Activated T-helper 1 cell treated with anti-CD3 and anti-CD28 coated beads, Interleukin-12 subunit alpha, Interleukin-12 subunit beta, Interleukin-2, Interleukin-4 antibody, amounts not matched to agents 30 ng/mL and 10 ng/mL and 1 ng/mL, durations not matched to agents 14 hours and 24 hours and 36 hours (primary cell): ENCODE data around the gene RGS17. TPM values are rescaled to one million over a fixed set of nuclear protein-coding genes. Genes with fewer than 3 reads are reported as not detected.

Experiments used
- DNase-seq: peaks from one replicate; pipeline ENCODE4 v3.0.0; 2021; ENCODE audit warnings: low spot score
- H3K27ac Mint-ChIP-seq: one replicate; pipeline ENCODE4 v1.8.0; 2021; ENCODE audit warnings: mild to moderate bottlenecking, mixed read lengths
- H3K27me3 Mint-ChIP-seq: one replicate; pipeline ENCODE4 v1.8.0; 2022; ENCODE audit warnings: mild to moderate bottlenecking, moderate library complexity, mixed read lengths; ENCODE audit not compliant: insufficient read depth
- H3K36me3 Mint-ChIP-seq: one replicate; pipeline ENCODE4 v1.8.0; 2021; ENCODE audit warnings: low read depth, mixed read lengths
- H3K4me1 Mint-ChIP-seq: one replicate; pipeline ENCODE4 v1.8.0; 2021; ENCODE audit warnings: low read depth, mixed read lengths
- H3K4me3 Mint-ChIP-seq: one replicate; pipeline ENCODE4 v1.8.0; 2021; ENCODE audit warnings: mild to moderate bottlenecking, moderate library complexity, mixed read lengths
- H3K9me3 Mint-ChIP-seq: one replicate; pipeline ENCODE4 v1.8.0; 2021; ENCODE audit warnings: mixed read lengths
- intact Hi-C: fragments of 100-400 bp; cut with micrococcal nuclease; formaldehyde crosslinking; loops from one replicate; pipeline ENCODE4 v1.15.1; 2024
- total RNA-seq: library from RNA; stranded (reverse); gene quantifications from 2 replicates; pipeline ENCODE4 v1.2.3, GENCODE V29; 2022

RGS17 gene
- total RNA-seq, 1 donor from 2014 or later: not detected

DNA sequence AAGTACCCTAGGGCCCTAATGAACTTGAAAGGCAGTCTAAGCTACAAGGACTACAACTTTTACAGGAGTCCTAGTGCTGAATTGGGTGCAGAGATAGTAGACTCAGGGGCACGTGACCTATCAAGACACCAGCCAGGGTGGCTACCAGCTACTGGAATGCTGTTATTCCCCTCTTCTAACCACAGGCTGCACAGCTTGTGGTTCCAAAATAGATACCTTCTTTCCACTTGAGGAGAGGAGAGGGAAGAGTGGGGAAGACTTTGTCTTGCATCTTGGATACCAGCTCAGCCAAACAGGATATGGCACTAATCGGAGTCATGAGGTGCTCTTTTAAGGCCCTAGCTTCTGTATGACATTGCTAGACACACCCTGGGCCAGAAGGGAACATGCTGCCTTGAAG, 68.6 kb downstream of the RGS17 start:
- Mint-ChIP-seq H3K9me3 (no peaks in the 10 kb centered on the region), H3K27me3 (no peaks in the 10 kb centered on the region), H3K4me3 (no peak overlapping the region), H3K27ac (no peak overlapping the region), H3K4me1 (no peaks in the 10 kb centered on the region), H3K36me3 (no peaks in the 10 kb centered on the region)
- intact Hi-C loops: no loop called here
- DNase-seq: no peak

DNA sequence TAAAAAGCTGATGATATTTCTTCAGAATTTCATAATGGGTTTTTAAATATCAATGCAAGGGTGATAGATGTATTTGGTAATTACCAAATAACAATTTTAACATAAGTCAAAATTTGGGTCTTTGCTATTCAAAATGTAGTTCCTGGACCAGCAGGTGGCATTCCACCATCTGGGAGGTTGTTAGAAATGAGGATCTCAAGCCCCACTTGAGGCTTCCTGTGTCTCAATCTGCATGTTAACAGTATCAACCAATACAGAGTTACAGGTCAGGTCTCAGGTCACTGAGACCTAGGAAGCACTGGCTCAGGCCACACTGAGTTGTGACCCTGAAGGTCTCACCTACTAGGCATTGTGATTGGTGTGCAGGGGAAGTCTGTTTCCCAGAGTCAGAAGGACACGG, 71.3 kb downstream of the RGS17 start:
- Mint-ChIP-seq H3K36me3 (no peaks in the 10 kb centered on the region), H3K4me1 (no peaks in the 10 kb centered on the region), H3K4me3 (no peak overlapping the region), H3K27ac (no peak overlapping the region), H3K9me3 (no peaks in the 10 kb centered on the region), H3K27me3 (no peaks in the 10 kb centered on the region)
- DNase-seq: no peak
- intact Hi-C loops: no loop called here

DNA sequence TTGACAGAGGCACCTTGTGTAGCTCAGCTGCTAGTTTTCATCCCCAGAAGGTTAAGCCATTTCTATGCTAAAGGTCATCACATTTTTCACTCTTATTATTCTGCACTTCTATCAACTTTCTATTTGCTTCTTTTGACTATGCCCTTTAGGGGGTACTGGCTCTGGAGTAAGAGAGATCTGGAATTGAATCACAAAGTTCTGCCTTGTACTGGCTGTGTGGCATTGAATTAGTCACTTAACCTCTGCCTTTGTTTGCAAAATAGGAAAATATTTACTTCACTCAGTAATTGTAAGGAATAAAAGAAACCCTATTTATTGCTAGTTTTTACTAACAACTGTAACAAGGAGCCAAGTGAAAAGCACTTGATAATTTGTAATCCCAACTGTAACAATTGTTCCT, 71.8 kb downstream of the RGS17 start:
- Mint-ChIP-seq H3K27ac (no peak overlapping the region), H3K36me3 (no peaks in the 10 kb centered on the region), H3K27me3 (no peaks in the 10 kb centered on the region), H3K9me3 (no peaks in the 10 kb centered on the region), H3K4me3 (no peak overlapping the region), H3K4me1 (no peaks in the 10 kb centered on the region)
- intact Hi-C loops: no loop called here
- no peak for DNase-seq

- H3K36me3 Mint-ChIP-seq: no peaks in the 10 kb centered on the region
- no peak overlapping the region for H3K27ac Mint-ChIP-seq
- no peak overlapping the region for H3K4me3 Mint-ChIP-seq
- intact Hi-C loops: no loop called here
- no peaks in the 10 kb centered on the region for H3K27me3 Mint-ChIP-seq
- no peak for DNase-seq
- no peaks in the 10 kb centered on the region for H3K9me3 Mint-ChIP-seq
- no peaks in the 10 kb centered on the region for H3K4me1 Mint-ChIP-seq
Measured at GRCh38 chr6:153058909-153059308, 72.2 kb downstream of the RGS17 start.

DNA sequence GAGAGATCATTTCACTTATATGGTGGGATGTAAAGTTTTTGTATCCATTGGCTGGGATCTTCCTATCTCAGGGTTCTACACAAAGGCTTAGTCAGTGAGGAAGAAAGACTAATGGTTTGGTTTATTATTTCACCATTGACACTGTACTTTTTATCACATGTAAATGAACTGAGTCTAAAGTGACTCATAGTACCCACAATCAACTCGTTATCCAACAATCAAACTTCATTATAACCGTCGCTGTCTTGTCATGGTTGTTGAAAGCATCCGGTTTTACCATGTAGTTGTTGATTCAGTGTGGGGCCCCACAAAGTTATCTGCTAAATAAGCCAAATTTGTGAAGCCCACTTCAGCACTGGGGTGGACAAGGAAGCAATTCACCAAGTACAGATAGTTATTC, 72.8 kb downstream of the RGS17 start:
- Mint-ChIP-seq H3K4me1 (no peaks in the 10 kb centered on the region), H3K4me3 (no peak overlapping the region), H3K27me3 (no peaks in the 10 kb centered on the region), H3K9me3 (no peaks in the 10 kb centered on the region), H3K36me3 (no peaks in the 10 kb centered on the region), H3K27ac (no peak overlapping the region)
- intact Hi-C loops: no loop called here
- no peak for DNase-seq

GRCh38 chr6:153056308-153056707, 74.8 kb downstream of the RGS17 start:
- intact Hi-C loops: no loop called here
- Mint-ChIP-seq H3K27ac (no peak overlapping the region), H3K4me3 (no peak overlapping the region), H3K4me1 (no peaks in the 10 kb centered on the region), H3K36me3 (no peaks in the 10 kb centered on the region), H3K27me3 (peaks cover 3% of the 10 kb centered on the region), H3K9me3 (no peaks in the 10 kb centered on the region)
- no peak for DNase-seq

DNA sequence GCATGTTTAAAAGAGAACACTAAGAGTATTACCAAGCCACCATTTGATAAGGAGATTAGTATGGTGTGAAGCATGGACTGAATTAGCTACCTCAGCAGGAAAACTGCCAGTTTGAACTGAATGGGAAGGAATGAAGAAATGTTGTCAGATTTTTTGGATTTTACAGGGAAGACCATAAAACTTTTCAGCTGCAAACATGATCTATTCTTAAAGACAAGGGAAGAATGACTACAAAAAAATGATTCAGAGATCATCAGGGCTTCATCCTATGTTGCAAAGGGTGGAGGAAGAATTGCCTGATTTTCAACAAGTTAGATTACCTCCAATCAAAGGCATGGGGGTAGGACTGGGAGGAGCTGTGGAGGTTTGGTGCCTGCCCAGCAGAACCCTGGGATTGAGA, 79.3 kb downstream of the RGS17 start:
- no peaks in the 10 kb centered on the region for H3K4me1 Mint-ChIP-seq
- no peak overlapping the region for H3K27ac Mint-ChIP-seq
- no peaks in the 10 kb centered on the region for H3K36me3 Mint-ChIP-seq
- no peak for DNase-seq
- H3K27me3 Mint-ChIP-seq: peaks cover 3% of the 10 kb centered on the region
- no peaks in the 10 kb centered on the region for H3K9me3 Mint-ChIP-seq
- intact Hi-C loops: no loop called here
- no peak overlapping the region for H3K4me3 Mint-ChIP-seq

- intact Hi-C loops: no loop called here
- Mint-ChIP-seq H3K4me3 (no peak overlapping the region), H3K36me3 (no peaks in the 10 kb centered on the region), H3K4me1 (no peaks in the 10 kb centered on the region), H3K27me3 (peaks cover 3% of the 10 kb centered on the region), H3K27ac (no peak overlapping the region), H3K9me3 (no peaks in the 10 kb centered on the region)
- DNase-seq: no peak
Measured at GRCh38 chr6:153048631-153049030, 82.5 kb downstream of the RGS17 start.

- no peak overlapping the region for H3K4me3 Mint-ChIP-seq
- H3K9me3 Mint-ChIP-seq: no peaks in the 10 kb centered on the region
- H3K27ac Mint-ChIP-seq: no peak overlapping the region
- no peak for DNase-seq
- intact Hi-C loops: no loop called here
- peaks cover 3% of the 10 kb centered on the region for H3K27me3 Mint-ChIP-seq
- no peaks in the 10 kb centered on the region for H3K4me1 Mint-ChIP-seq
- no peaks in the 10 kb centered on the region for H3K36me3 Mint-ChIP-seq
Measured at GRCh38 chr6:153047386-153047785, 83.7 kb downstream of the RGS17 start.

GRCh38 chr6:153045271-153045670, 85.8 kb downstream of the RGS17 start:
- H3K9me3 Mint-ChIP-seq: no peaks in the 10 kb centered on the region
- H3K4me3 Mint-ChIP-seq: no peak overlapping the region
- H3K36me3 Mint-ChIP-seq: no peaks in the 10 kb centered on the region
- H3K27ac Mint-ChIP-seq: no peak overlapping the region
- intact Hi-C loops: no loop called here
- no peaks in the 10 kb centered on the region for H3K27me3 Mint-ChIP-seq
- DNase-seq: no peak
- no peaks in the 10 kb centered on the region for H3K4me1 Mint-ChIP-seq

GRCh38 chr6:153044295-153044694, 86.8 kb downstream of the RGS17 start:
- Mint-ChIP-seq H3K27me3 (peaks cover 3% of the 10 kb centered on the region), H3K27ac (no peak overlapping the region), H3K36me3 (no peaks in the 10 kb centered on the region), H3K4me3 (no peak overlapping the region), H3K9me3 (no peaks in the 10 kb centered on the region), H3K4me1 (no peaks in the 10 kb centered on the region)
- intact Hi-C loops: no loop called here
- no peak for DNase-seq

- no peak for DNase-seq
- no peak overlapping the region for H3K27ac Mint-ChIP-seq
- peaks cover 3% of the 10 kb centered on the region for H3K27me3 Mint-ChIP-seq
- intact Hi-C loops: no loop called here
- no peaks in the 10 kb centered on the region for H3K36me3 Mint-ChIP-seq
- no peak overlapping the region for H3K4me3 Mint-ChIP-seq
- no peaks in the 10 kb centered on the region for H3K9me3 Mint-ChIP-seq
- H3K4me1 Mint-ChIP-seq: no peaks in the 10 kb centered on the region
Measured at GRCh38 chr6:153043719-153044118, 87.4 kb downstream of the RGS17 start.

GRCh38 chr6:153038378-153039057, 92.6 kb downstream of the RGS17 start:
- intact Hi-C loops: no loop called here
- H3K27ac Mint-ChIP-seq: no peak overlapping the region
- H3K4me3 Mint-ChIP-seq: no peak overlapping the region

DNA sequence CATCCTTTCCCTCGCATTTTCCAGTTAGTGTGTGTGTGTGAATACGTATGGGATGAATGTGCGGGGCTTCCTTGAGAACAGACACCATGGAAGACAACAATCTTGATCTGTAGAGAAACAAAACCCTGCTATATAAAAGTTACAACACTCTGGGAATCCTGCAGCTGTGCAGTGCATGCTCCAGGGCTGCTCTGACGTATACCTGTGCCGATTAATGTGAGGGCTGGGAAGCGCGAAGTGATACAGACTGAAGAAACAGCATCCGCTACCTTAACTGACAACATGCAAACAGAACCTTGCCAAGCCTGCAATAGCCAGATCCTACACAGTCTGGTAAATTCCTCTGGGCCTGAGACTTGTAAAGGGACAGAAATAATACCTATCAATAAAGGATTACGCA, 96.9 kb downstream of the RGS17 start:
- no peak for DNase-seq
- intact Hi-C loops: no loop called here
- Mint-ChIP-seq H3K27ac (no peak overlapping the region), H3K4me3 (no peak overlapping the region), H3K36me3 (no peaks in the 10 kb centered on the region), H3K4me1 (no peaks in the 10 kb centered on the region), H3K27me3 (peaks cover 14% of the 10 kb centered on the region), H3K9me3 (no peaks in the 10 kb centered on the region)

More at GRCh38 chr6:153038378-153039057, 92.6 kb downstream of the RGS17 start:
- Mint-ChIP-seq H3K36me3 (no peaks in the 10 kb centered on the region), H3K27me3 (peaks cover 3% of the 10 kb centered on the region), H3K9me3 (no peaks in the 10 kb centered on the region), H3K4me1 (no peaks in the 10 kb centered on the region)
- DNase-seq: no peak
